HG03575 (cell line): ENCODE results near the gene RGS14.
"Not testable (repeated sequence)": the region's sequence is repeated elsewhere in the genome, so short reads cannot be mapped to it uniquely, and the experiment has no call there.

Source experiments
- ATAC-seq: cut with Tn5 transposase; IDR thresholded peaks from one replicate; pipeline ENCODE4 v1.9.1; 2021; ENCODE audit not compliant: unreplicated experiment, insufficient number of reproducible peaks, low FRiP score; ENCODE audit errors: extremely low read depth

Gene RGS14

DNA sequence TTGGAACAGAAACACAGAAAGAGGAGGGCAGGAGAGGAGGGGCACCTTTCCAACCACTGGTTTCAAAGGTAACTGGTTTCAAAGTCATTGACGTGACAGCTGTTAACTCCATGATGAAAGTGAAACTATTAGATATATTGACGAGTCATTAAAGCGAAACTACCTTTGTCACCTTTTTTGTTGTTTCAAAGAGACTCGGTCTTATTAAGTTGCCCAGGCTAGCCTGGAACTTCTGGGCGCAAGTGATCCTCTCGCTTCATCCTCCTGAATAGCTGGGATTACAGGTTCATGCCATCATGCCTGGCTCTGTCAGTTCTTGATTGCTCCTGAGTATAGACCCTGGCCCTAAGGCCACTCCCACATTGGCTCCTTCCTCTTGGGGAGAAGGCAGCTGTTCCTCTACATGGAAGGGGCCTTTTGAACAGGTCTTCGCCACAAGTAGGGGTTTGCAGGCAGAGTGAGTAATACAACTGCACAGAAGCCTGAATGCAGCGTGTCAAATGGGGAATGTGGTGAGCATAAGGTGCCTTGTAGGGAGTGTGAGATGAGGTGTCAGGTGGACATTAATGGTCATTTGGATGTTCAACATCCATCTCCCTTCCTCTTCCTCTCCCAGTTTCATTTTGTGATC lies 55.0 kb downstream of the RGS14 start:
- no peak for ATAC-seq

DNA sequence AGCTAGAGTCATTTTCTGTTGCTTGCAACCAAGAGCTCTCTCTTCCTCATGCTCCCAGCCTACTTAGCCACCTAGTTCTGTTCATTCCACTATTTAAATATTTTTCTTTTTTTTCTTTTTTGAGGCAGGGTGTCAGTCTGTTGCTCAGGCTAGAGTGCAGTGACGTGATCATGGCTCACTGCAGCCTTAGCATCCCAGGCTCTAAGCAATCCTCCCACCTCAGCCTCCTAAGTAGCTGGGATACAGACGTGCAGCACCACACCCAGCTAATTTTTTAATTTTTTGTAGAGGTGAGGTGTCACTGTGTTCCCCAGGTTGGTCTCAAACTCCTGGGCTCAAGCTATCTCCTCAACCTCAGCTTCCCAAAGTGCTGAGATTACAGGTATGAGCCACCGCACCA lies 56.8 kb downstream of the RGS14 start:
- no peak for ATAC-seq

DNA sequence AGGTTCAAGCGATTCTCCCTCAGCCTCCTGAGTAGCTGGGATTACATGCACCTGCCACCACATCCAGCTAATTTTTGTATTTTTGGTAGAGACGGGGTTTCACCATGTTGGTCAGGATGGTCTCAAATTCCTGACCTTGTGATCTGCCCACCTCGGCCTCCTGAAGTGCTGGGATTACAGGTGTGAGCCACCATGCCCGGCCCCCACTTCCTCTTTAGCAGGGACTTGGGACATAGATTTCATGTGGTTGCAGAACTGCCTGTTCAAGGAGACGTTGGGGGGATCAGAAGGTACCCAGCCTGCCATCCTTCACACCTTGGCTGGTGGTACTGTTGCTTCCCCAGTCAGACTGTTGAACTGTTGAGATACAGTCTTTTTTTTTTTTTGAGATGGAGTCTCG lies 59.4 kb downstream of the RGS14 start:
- not testable (repeated sequence) for ATAC-seq

DNA sequence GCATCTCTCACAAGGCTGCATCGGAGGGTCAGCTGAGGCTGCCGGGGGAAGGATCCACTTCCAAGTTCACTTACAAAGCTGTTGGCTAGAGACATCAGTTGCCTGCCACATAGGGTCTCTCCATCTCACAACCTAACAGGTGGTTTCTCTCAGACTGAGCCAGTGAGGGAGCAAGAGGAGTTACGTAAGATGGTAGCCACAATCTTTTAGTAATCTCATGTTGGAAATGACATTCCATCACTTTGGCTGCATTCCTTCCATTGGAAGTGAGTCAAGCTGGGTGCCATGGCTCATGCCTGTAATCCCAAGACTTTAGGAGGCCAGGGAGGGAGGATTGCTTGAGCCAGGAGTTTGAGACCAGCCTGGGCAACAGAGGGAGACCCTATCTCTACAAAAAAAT lies 61.3 kb downstream of the RGS14 start:
- ATAC-seq, result no peak

DNA sequence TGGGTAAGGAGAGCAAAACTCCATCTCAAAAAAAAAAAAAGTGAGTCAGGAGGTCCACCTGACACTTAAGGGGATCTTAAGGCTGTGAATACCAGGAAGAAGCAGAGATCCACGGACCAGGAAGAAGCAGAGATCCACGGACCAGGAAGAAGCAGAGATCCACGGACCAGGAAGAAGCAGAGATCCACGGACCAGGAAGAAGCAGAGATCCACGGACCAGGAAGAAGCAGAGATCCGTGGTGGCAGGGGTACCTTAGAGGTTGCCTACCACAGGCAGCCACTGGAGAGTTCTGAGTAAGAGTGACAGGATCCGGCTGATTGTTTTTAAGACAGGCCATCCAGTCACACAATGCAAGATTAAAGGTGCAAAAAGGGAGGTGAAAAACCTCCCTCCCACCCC lies 62.7 kb downstream of the RGS14 start:
- ATAC-seq, result not testable (repeated sequence)

DNA sequence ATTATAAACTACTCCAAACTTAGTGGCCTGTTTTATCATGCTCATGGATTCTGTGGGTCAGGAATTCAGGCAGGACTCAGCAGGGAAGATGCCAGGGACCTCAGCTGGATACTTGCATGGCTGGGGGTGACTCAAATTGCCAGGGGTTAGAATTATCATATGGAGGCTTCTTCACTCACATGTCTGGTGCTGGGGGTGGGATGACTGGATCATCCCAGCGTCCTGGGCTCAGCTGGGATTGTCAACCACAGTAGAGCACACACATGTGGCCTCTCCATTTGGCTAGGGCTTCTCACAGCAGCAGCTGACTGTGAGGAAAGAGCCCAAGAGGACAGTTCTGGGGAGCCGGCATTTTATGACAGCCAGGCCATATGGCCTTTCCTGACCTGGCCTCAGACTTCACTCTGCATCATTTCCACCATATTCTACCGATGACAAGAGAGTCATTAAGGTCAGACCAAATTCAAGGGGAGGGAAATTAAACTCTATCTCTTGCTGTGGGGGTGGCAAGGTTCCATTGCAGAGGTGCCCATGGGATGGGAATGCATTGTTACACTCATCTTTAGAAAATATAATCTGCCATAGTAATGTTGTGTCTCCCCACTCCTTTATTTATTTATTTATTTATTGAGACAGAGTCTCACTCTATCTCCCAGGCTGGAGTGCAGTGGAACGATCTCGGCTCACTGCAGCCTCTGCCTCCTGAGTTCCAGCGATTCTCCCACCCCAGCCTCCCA lies 63.5 kb downstream of the RGS14 start:
- no peak for ATAC-seq
